Ovary (tissue), 3 donors: ENCODE data around the gene DDX49.

Source experiments
- CTCF ChIP-seq, 3 donors: fragments of 450-650 bp in 2 of 3; fragments of 200-600 bp in 1 of 3; IDR thresholded peaks; one replicate each; pipeline versions ENCODE4 v1.5.1 to v1.8.0; 2016 to 2022; ENCODE audit warnings: antibody characterized with exemption in 3 of 3, mild to moderate bottlenecking in 1 of 3
- POLR2A ChIP-seq: fragments of 450-650 bp; IDR thresholded peaks from one replicate; pipeline ENCODE4 v1.6.1; 2017; ENCODE audit warnings: antibody characterized with exemption, mild to moderate bottlenecking, moderate library complexity
- donor health status: DM: no; HTN: no; CAD: no.

- TF ChIP-seq CTCF (IDR thresholded peaks at IDR 0.05) = no peak
- no peak for TF ChIP-seq POLR2A
Observed at GRCh38 chr19:18905058-18905456, 14.5 kb upstream of the DDX49 start.
